CD4-positive, alpha-beta T cell treated with Interleukin-4 for 1 hour (primary cell): Measurements from ENCODE around the gene ZNF423.

Experiments used
- DNase-seq, 2 donors: peaks; one replicate each; pipeline ENCODE4 v3.0.0-alpha.2; 2020 to 2022

ZNF423 gene

DNA sequence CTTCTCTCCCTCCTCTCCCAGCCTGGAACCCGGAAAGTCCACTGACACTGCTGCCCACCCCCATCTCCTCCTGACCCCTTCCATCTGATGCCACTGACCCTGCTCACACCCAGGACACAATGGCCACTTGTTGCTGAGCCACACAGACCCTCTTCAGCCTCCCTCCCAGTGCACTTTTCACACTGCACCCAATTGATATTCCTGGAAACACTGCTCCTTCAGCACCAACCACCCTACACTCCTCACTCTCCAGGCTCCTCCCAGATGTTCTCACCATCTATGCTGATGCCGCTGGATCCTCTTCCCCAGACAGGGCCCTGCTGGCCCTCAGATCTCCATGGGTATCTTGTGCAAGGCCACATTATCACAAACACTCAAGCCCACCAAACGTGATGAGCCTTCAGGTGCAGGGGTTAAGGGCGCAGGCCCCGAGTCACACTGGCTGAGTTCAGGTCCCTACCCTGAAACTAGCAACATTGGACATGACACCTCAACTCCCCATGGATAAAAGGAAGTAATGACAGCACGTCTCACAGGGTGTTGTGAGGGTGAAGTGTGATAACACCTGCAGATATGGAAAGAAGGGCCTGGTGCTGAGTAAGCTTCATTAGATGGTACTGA is 238.1 kb downstream of the ZNF423 start:
- no peak for DNase-seq

DNA sequence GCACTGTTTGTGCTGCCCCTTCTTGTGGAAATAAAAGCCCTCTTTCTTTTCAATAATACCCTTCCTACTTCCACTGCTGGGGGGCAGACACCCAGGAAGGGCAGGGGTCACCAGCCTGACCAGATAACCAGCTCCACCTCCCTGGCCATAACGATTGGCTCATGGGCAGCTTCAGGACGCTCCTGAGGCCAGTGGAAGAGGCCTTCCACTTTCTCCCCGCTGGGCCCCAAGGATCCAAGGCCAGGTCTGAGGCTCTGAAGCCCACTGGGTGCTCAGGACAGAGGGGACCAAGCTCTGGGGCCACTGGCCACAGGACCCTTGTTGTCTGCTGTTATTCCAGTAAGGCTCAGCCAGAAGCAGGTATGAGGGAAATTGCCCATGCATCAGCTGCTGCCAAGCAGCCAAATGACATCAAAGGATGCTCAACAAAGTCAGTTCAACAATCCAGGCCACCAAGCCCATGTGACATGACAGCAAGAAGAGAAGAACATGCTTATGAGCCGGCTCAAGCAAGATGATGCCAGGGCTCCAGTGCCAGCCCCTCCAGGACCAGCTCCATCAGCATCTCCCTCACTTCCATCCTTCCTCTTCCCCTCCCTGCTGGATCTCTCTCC is 238.8 kb downstream of the ZNF423 start:
- no peak for DNase-seq

GRCh38 chr16:49615576-49615975 is 240.3 kb downstream of the ZNF423 start:
- no peak for DNase-seq

- no peak for DNase-seq
Measured at GRCh38 chr16:49610983-49611382, 244.9 kb downstream of the ZNF423 start.

DNA sequence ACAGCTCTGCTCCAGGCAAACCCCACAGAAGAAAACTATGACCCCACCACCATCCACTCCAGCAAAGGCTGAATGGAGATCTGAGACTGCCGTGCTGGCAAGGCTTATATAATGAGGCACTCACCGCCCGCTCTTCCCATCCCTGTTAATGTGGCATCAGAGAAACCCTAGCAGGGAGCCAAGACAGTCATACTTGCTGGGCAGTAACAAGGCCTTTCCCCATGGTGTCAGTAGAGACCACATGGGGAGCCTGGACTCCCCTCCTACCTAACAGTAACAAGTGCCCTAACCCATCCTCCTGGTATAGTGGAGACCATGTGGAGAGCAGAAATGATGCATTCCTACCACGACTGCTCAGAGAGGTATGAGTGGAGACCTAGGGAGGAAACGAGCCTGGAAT is 247.1 kb downstream of the ZNF423 start:
- no peak for DNase-seq

DNA sequence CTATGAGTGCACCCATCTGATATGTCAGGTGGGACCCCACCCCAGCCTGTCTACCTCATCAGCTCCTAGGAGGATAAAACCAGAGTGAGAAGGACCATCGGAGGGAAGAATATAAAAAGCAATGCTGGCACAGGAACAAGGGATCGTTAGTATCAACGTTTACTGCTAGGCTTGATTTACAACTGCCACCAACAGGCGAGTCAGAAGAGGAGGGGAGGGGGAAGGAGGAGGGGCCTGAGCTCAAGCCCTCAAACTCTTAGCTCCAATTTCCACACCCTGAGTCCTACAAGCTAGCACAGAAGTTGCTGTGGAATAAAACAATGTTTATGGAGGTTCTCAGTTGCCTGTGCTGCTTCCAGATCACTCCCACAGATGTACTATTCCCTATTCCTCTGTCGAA is 247.8 kb downstream of the ZNF423 start:
- no peak for DNase-seq

GRCh38 chr16:49605536-49606254 is 250.2 kb downstream of the ZNF423 start:
- DNase-seq, result no peak

GRCh38 chr16:49604602-49605001 is 251.3 kb downstream of the ZNF423 start:
- DNase-seq, result no peak

DNA sequence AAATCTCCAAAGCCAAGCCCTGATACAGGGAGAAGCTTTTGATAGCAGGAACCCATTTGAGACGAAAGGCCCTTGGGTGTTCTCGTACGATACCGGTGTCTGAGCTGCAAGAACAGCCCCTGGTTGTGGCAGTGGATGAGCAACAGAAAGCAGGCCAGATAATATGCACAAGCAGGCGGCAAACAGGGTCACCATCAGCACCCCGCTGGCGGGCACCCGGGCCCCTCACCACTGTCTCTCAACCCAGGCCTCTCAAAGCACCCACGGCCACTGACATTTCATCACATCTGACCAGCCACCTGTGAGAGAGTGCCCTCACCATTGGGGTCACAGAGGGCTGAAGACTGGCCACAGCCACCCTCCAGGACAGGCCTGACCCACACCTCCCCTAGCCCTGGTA is 252.0 kb downstream of the ZNF423 start:
- no peak for DNase-seq

GRCh38 chr16:49602976-49603310 is 253.0 kb downstream of the ZNF423 start:
- no peak for DNase-seq

DNA sequence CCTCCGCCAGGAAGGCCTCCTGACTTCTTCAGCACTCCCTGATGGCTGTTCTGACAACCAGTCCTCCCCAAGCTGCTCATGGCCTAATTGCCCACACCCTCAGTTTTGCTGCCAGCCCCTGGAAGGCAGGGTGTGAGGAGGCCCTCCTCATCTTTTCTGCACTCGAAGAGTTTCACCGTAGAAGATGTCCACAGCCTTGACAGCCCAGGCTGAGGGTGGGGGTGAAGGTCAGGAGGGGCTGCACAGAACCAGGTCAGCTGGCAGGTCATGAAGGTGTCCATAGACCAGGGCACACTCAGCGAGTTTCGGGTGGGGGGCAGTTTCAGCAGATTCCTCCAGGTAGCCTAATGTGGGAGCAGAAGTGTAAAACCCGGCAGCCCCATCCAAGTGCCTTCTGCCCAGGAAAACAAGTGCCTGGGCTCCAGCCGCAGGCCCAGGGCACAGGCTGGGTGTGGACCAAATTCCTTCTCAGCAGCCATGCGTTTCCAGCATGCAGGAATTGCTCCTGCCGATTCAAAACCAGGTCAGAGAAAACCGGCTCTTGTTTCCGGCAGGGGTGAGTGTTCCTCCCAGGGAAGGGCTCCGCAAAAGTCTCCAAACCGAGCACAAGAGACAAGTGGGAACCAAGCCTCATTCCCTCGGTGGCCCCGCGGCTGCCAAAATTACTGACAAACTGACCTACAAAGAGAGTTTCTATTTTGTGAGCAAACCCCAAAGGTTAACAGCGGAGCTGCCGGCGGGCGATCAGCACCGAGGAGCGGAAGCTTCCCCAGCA is 253.5 kb downstream of the ZNF423 start:
- no peak for DNase-seq

GRCh38 chr16:49601576-49601975 is 254.3 kb downstream of the ZNF423 start:
- no peak for DNase-seq

DNA sequence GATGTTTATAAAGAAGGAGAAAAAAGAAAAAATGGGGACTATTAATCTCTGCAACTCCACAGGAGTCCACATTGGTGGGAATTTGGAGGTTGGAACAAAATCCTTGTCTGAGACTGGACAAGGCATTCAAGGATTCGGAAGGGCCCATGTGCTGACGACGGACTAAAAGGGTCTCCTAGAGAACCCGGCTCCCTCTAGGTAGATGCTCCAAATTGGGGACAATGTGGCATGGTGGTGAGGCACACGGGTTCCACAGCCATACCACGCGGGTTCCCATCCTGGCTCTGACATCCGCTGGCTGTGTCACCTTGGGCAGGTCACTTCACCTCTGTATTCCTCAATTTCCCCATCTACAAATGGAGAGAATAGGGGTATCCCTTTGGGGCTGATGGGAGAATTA is 254.9 kb downstream of the ZNF423 start:
- DNase-seq, result no peak

GRCh38 chr16:49600536-49600935 is 255.4 kb downstream of the ZNF423 start:
- no peak for DNase-seq

DNA sequence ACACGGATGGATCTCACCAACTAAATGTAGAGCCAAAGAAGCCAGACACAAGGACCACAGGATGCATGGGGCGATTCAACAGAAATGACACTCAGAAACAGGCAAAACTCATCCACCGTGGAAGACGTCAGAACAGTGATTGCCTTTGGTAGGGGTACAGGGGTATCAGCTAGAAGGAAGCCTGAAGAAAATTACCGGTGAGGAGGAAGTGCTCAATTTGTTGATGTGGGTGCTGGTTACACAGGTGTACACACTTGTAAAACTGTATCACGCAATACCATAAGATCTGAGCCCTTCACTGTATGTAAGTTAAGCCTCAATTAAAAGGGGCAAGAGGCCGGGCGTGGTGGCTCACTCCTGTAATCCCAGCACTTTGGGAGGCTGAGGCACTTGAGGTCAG is 256.2 kb downstream of the ZNF423 start:
- DNase-seq, result no peak

DNA sequence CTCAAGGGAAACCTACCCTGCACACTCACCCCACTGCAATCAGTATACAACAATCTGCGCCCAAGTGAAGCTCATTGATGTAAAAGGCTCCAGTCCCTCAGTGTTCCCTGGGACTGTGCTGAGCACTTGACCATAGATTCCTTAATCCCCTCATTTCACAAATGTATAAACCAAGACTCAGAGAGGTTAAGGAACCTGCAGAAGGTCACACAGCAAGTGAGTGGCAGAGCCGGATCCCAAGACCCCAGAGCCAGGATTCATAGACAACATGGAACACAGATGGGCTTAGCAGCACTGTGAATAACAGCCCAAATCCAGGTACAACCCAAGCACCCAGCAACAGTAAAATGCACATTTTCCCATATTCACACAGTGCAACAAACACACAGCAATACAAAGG is 256.6 kb downstream of the ZNF423 start:
- no peak for DNase-seq

DNA sequence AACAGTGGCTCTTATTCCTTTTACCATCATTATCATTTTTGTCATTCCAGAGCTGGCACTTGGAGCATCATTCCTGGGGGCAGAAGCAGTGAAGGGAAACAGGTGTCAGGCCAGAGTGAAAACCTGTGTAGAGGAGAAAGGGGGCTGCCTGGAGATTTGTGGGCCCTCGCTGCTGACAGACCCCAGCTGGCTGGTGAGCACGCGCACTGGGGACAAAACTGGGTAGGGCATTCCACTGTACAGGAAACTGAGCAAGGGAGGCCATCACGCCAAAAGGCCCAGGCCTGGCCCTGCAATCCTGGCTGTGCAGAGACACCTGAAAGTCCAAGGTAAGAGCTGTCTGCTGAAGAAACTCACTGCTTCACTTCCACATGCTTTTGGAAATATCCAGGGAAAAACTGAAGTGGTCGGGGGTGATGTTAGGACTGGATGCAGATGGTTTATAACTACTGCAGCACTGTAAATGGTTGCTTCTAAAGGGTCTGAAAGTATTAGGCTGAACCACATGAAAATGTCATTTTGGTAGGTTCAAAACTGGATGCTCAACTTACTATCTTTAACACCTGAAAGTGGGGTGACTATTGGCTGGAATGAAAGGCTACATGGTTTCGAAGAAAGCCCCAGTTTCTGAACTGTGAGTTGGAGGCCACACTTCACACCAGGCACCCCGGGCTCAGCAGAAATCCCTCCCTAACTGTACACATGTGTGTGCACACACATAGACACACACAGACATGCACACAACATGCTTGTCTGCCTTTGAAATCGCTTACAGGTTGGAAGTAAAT is 257.3 kb downstream of the ZNF423 start:
- no peak for DNase-seq

DNA sequence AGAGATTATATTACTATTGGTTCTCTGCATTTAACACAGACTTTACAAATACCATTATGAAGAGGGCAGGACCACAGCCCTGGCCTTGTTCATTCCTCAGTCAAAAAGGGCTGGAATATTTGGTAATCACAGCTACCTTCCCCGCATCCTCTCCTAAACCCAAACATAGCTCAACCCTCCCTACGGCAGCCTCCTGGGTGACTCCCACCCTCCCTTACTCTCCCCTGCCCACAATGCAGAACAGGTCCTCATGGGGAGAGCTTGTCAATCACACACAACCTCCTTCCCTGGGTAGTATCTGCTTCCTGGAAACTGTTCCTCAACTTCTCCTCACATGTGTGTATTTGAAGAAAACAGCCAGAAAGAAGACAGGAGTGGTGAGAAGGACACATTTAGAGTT is 258.1 kb downstream of the ZNF423 start:
- DNase-seq, result no peak

DNA sequence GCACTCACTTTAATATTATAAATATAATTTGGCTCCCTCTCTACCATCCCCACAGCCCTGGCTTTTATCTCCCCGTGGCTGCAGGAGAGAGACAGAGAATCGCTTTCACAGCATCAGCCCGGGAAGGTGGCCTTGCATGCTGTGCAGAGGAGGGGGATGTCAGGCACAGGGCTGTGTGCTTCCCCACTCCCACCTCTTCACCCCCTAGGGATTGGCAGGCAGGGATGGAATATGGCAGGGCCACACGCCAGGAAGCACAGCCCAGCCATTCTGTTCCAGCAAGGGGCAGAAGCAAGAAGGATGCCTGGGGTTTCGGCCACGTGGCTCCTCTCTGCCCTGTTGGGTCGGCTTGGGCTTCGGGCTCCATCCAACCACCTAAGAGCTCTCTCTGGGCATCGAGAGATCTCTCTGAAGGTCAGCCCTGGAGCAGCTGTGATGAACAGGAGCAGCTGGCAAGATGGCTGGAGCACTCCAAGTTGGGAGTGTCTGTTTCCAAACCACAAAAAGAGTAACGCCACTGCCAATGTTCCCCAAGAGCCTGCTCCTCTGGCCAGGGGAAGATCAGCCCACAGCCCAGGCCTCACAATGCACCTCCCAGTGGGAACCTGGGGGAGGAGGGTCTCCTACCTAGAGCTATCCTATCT is 259.1 kb downstream of the ZNF423 start:
- no peak for DNase-seq

GRCh38 chr16:49596068-49596467 is 259.8 kb downstream of the ZNF423 start:
- DNase-seq, result no peak

GRCh38 chr16:49594685-49595498 is 261.0 kb downstream of the ZNF423 start:
- no peak for DNase-seq

GRCh38 chr16:49594153-49594552 is 261.8 kb downstream of the ZNF423 start:
- DNase-seq, result no peak
